Activated CD8-positive, alpha-beta T cell treated with anti-CD3 and anti-CD28 coated beads for 36 hours (primary cell): Measurements from ENCODE around the gene SPRED3. TPM values are rescaled to one million over a fixed set of nuclear protein-coding genes. Genes with fewer than 3 reads are reported as not detected.
"Not testable (repeated sequence)": the region's sequence is repeated elsewhere in the genome, so short reads cannot be mapped to it uniquely, and the experiment has no call there.

Experiments used
- ATAC-seq: fragments of 200-7000 bp; cut with Tn5 transposase; one replicate; pipeline ENCODE4 v1.10.0; 2021; ENCODE audit warnings: mild to moderate bottlenecking, moderate library complexity
- CTCF ChIA-PET: fragments of 350-600 bp; sonication (Branson Sonifier 250); formaldehyde crosslinking; loops from one replicate; lab custom pipeline; 2021; ENCODE audit warnings: antibody characterized with exemption; lab: Charles Lee
- POLR2A ChIA-PET: fragments of 350-600 bp; sonication (Branson Sonifier 250); formaldehyde crosslinking; loops from one replicate; lab custom pipeline; 2021; ENCODE audit warnings: antibody characterized with exemption; lab: Charles Lee
- DNase-seq: peaks from one replicate; pipeline ENCODE4 v3.0.0-alpha.2; 2020
- H3K27ac Mint-ChIP-seq: one replicate; pipeline ENCODE4 v1.8.0; 2021; ENCODE audit warnings: mild to moderate bottlenecking, mixed read lengths
- H3K27me3 Mint-ChIP-seq: one replicate; pipeline ENCODE4 v1.8.0; 2021; ENCODE audit warnings: mixed read lengths
- H3K36me3 Mint-ChIP-seq: one replicate; pipeline ENCODE4 v1.8.0; 2021; ENCODE audit warnings: low read depth, mixed read lengths
- H3K4me1 Mint-ChIP-seq: one replicate; pipeline ENCODE4 v1.8.0; 2021; ENCODE audit warnings: low read depth, mixed read lengths
- H3K4me3 Mint-ChIP-seq: one replicate; pipeline ENCODE4 v1.8.0; 2021; ENCODE audit warnings: mild to moderate bottlenecking, moderate library complexity, mixed read lengths
- H3K9me3 Mint-ChIP-seq: one replicate; pipeline ENCODE4 v1.8.0; 2021; ENCODE audit warnings: mixed read lengths
- CTCF ChIP-seq: fragments of 200-600 bp; IDR thresholded peaks from one replicate; pipeline ENCODE4 v1.8.0; 2022; ENCODE audit warnings: antibody characterized with exemption, mild to moderate bottlenecking
- intact Hi-C: fragments of 100-400 bp; cut with micrococcal nuclease; formaldehyde crosslinking; loops from one replicate; pipeline ENCODE4 v1.10.0; 2022
- total RNA-seq, 2 experiments: library from RNA; stranded (reverse); gene quantifications; one replicate each; pipeline ENCODE4 v1.2.3, GENCODE V29; 2021

SPRED3 gene
- total RNA-seq = 1 to 10 TPM in 1 of 2 experiments, under 1 TPM in 1; 0.69 to 1.5 TPM

- POLR2A ChIA-PET = interaction anchor here (1.5 to 5.4 kb wide), 2 partner anchors 11 to 13 kb away, joined by 5 to 40 read pairs; partner anchors contain the start of gene PSMD8
- CTCF ChIA-PET = interaction anchor here (1.3 to 1.7 kb wide), 3 partner anchors 13 to 144 kb away, joined by 4 to 14 read pairs (median 8); partner anchors contain the start of gene FAM98C
- H3K27me3 Mint-ChIP-seq = peaks cover 25% of the 10 kb centered on the region
- no peak for TF ChIP-seq CTCF
- H3K4me3 Mint-ChIP-seq = peak within 1 kb of the TSS; percentile 68
- H3K36me3 Mint-ChIP-seq = peaks cover 17% of the 10 kb centered on the region
- no peak within 1 kb of the TSS for H3K27ac Mint-ChIP-seq
- no peak for DNase-seq
- intact Hi-C loops = no loop called here
- ATAC-seq = no peak
- no peaks in the 10 kb centered on the region for H3K9me3 Mint-ChIP-seq
- peaks cover 21% of the 10 kb centered on the region for H3K4me1 Mint-ChIP-seq
Measured at GRCh38 chr19:38388349-38389100, at the start of gene SPRED3. Gene SPRED3, plus strand, starts transcription at chr19:38388697. Its CDS starts 1,606 bp downstream, at chr19:38390303.

- H3K36me3 Mint-ChIP-seq, POLR2A ChIA-PET, H3K27ac Mint-ChIP-seq, H3K9me3 Mint-ChIP-seq, ATAC-seq, H3K4me3 Mint-ChIP-seq, DNase-seq, H3K27me3 Mint-ChIP-seq: not testable (repeated sequence)
- peaks cover 12% of the 10 kb centered on the region for H3K4me1 Mint-ChIP-seq
- intact Hi-C loops = loop anchor here (5.0 to 10.0 kb wide), 2 partner anchors 33 to 434 kb away; partner anchors contain the start of genes PSMD8, SIPA1L3 and WDR87
- CTCF ChIA-PET = interaction anchor here (0.7 to 1.4 kb wide), 3 partner anchors 21 to 75 kb away, joined by 3 to 7 read pairs (median 5); partner anchors contain the start of genes PSMD8 and SPINT2
Measured at GRCh38 chr19:38339011-38339410, 49.5 kb upstream of the SPRED3 start.

- Mint-ChIP-seq H3K27ac (no peak overlapping the region), H3K36me3 (no peaks in the 10 kb centered on the region), H3K4me3 (no peak overlapping the region), H3K27me3 (no peaks in the 10 kb centered on the region), H3K4me1 (peaks cover 12% of the 10 kb centered on the region), H3K9me3 (no peaks in the 10 kb centered on the region)
- TF ChIP-seq CTCF = no peak
- ATAC-seq = no peak
- POLR2A ChIA-PET = no interaction called here
- DNase-seq = no peak
- CTCF ChIA-PET = no interaction called here
- intact Hi-C loops = no loop called here
Measured at GRCh38 chr19:38340927-38341326, 47.6 kb upstream of the SPRED3 start.

GRCh38 chr19:38346837-38347236, 41.7 kb upstream of the SPRED3 start:
- CTCF ChIA-PET = no interaction called here
- no peaks in the 10 kb centered on the region for H3K4me1 Mint-ChIP-seq
- no peaks in the 10 kb centered on the region for H3K9me3 Mint-ChIP-seq
- no peak overlapping the region for H3K27ac Mint-ChIP-seq
- no peaks in the 10 kb centered on the region for H3K36me3 Mint-ChIP-seq
- H3K4me3 Mint-ChIP-seq = no peak overlapping the region
- ATAC-seq (no peak), DNase-seq (no peak)
- H3K27me3 Mint-ChIP-seq = no peaks in the 10 kb centered on the region
- intact Hi-C loops = no loop called here
- TF ChIP-seq CTCF = no peak
- POLR2A ChIA-PET = interaction anchor here (1.5 kb wide), 1 partner anchor 9 kb away, joined by 3 read pairs; no protein-coding TSS in a partner anchor

GRCh38 chr19:38350883-38351282, 37.6 kb upstream of the SPRED3 start:
- POLR2A ChIA-PET = interaction anchor here (0.6 kb wide), 1 partner anchor 14 kb away, joined by 3 read pairs; no protein-coding TSS in a partner anchor
- Mint-ChIP-seq H3K36me3 (no peaks in the 10 kb centered on the region), H3K27me3 (no peaks in the 10 kb centered on the region), H3K4me3 (no peak overlapping the region), H3K9me3 (no peaks in the 10 kb centered on the region), H3K4me1 (no peaks in the 10 kb centered on the region), H3K27ac (no peak overlapping the region)
- ATAC-seq (no peak), DNase-seq (no peak)
- no peak for TF ChIP-seq CTCF
- CTCF ChIA-PET = interaction anchor here (0.7 kb wide), 1 partner anchor 52 kb away, joined by 3 read pairs; the partner anchor contains the start of gene FAM98C
- intact Hi-C loops = no loop called here
